HepG2 (cell line): ENCODE measurements around the gene CD101. TPM values are rescaled to one million over a fixed set of nuclear protein-coding genes. Genes with fewer than 3 reads are reported as not detected.

Source experiments
- AFF4 ChIP-seq: sonication (generic); formaldehyde crosslinking; IDR thresholded peaks from 2 replicates; pipeline ENCODE4 v1.4.0; 2020; ENCODE audit warnings: missing genetic modification reagents
- ARID5B ChIP-seq: IDR thresholded peaks from 2 replicates; pipeline ENCODE4 v1.4.0; 2020; ENCODE audit warnings: mild to moderate bottlenecking, missing genetic modification reagents
- FOXO1 ChIP-seq: sonication (generic); formaldehyde crosslinking; IDR thresholded peaks from 2 replicates; pipeline ENCODE4 v1.4.0; 2020; ENCODE audit warnings: missing genetic modification reagents
- GLI4 ChIP-seq: sonication (generic); formaldehyde crosslinking; IDR thresholded peaks from 2 replicates; pipeline ENCODE4 v1.5.1; 2020; ENCODE audit warnings: missing genetic modification reagents, mild to moderate bottlenecking, moderate library complexity, borderline replicate concordance
- MAF1 ChIP-seq: sonication (generic); formaldehyde crosslinking; IDR thresholded peaks from 2 replicates; pipeline ENCODE4 v1.5.0; 2020; ENCODE audit warnings: missing genetic modification reagents, borderline replicate concordance
- MIER3 ChIP-seq: IDR thresholded peaks from 2 replicates; pipeline ENCODE4 v1.6.1; 2016; ENCODE audit warnings: missing compliant biosample characterization, borderline replicate concordance
- TGIF2 ChIP-seq: IDR thresholded peaks from 2 replicates; pipeline ENCODE4 v1.6.1; 2016; ENCODE audit warnings: control low read depth, missing compliant biosample characterization
- ZFY ChIP-seq: sonication (generic); formaldehyde crosslinking; IDR thresholded peaks from 2 replicates; pipeline ENCODE4 v1.4.0; 2020; ENCODE audit warnings: missing genetic modification reagents
- ZMAT3 ChIP-seq: sonication (generic); formaldehyde crosslinking; conservative IDR thresholded peaks from 2 replicates; pipeline ENCODE4 v1.7.0; 2021; ENCODE audit warnings: missing genetic modification reagents
- ZNF33B ChIP-seq: sonication (generic); formaldehyde crosslinking; IDR thresholded peaks from 2 replicates; pipeline ENCODE4 v1.5.1; 2020; ENCODE audit warnings: mild to moderate bottlenecking, missing genetic modification reagents
- ZNF362 ChIP-seq: sonication (generic); formaldehyde crosslinking; IDR thresholded peaks from 2 replicates; pipeline ENCODE4 v1.4.0; 2020; ENCODE audit warnings: missing genetic modification reagents, mild to moderate bottlenecking, borderline replicate concordance
- polyA plus RNA-seq, 8 experiments: library from polyadenylated mRNA; depleted of rRNA in 3 of 8; stranded (reverse) in 7 of 8; unstranded in 1 of 8; fragments of >200 nt; fragmentation: Illumina TruSeq in 4 of 8; extraction: Trizol in 4 of 8; gene quantifications; 2 replicates each; pipeline versions ENCODE4 v1.2.1 to v1.2.3, GENCODE V29; 2011 to 2016; ENCODE audit warnings: low read depth in 4 of 8, missing spikeins in 1 of 8, mixed read lengths in 1 of 8; ENCODE audit not compliant: insufficient read depth in 1 of 8
- total RNA-seq, 5 experiments: library from RNA; depleted of rRNA; stranded (reverse); fragments of >200 nt; fragmentation: Illumina TruSeq; extraction: Trizol; gene quantifications; 2 replicates each; pipeline ENCODE4 v1.2.3, GENCODE V29; 2016; ENCODE audit warnings: low read depth in 1 of 5
- TF ChIP-seq, protein P1 (sequence below): sonication (generic); formaldehyde crosslinking; IDR thresholded peaks from 2 replicates; pipeline ENCODE4 v1.4.0; 2020; ENCODE audit warnings: missing genetic modification reagents

Gene CD101
- total and polyA plus RNA-seq, 2 of the 13 experiments (the other 11 are each of a cell fraction or from before 2014, with no cell fraction given): 0.05 to 0.09 TPM

- TF ChIP-seq, protein P1, sequence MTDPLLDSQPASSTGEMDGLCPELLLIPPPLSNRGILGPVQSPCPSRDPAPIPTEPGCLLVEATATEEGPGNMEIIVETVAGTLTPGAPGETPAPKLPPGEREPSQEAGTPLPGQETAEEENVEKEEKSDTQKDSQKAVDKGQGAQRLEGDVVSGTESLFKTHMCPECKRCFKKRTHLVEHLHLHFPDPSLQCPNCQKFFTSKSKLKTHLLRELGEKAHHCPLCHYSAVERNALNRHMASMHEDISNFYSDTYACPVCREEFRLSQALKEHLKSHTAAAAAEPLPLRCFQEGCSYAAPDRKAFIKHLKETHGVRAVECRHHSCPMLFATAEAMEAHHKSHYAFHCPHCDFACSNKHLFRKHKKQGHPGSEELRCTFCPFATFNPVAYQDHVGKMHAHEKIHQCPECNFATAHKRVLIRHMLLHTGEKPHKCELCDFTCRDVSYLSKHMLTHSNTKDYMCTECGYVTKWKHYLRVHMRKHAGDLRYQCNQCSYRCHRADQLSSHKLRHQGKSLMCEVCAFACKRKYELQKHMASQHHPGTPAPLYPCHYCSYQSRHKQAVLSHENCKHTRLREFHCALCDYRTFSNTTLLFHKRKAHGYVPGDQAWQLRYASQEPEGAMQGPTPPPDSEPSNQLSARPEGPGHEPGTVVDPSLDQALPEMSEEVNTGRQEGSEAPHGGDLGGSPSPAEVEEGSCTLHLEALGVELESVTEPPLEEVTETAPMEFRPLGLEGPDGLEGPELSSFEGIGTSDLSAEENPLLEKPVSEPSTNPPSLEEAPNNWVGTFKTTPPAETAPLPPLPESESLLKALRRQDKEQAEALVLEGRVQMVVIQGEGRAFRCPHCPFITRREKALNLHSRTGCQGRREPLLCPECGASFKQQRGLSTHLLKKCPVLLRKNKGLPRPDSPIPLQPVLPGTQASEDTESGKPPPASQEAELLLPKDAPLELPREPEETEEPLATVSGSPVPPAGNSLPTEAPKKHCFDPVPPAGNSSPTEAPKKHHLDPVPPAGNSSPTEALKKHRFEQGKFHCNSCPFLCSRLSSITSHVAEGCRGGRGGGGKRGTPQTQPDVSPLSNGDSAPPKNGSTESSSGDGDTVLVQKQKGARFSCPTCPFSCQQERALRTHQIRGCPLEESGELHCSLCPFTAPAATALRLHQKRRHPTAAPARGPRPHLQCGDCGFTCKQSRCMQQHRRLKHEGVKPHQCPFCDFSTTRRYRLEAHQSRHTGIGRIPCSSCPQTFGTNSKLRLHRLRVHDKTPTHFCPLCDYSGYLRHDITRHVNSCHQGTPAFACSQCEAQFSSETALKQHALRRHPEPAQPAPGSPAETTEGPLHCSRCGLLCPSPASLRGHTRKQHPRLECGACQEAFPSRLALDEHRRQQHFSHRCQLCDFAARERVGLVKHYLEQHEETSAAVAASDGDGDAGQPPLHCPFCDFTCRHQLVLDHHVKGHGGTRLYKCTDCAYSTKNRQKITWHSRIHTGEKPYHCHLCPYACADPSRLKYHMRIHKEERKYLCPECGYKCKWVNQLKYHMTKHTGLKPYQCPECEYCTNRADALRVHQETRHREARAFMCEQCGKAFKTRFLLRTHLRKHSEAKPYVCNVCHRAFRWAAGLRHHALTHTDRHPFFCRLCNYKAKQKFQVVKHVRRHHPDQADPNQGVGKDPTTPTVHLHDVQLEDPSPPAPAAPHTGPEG (CRISPR knock-in tag): no peak
- TF ChIP-seq FOXO1 (CRISPR knock-in tag) (no peak; the same call in 1 of the 2 replicates), ZFY (no peak), MAF1 (no peak), ARID5B (CRISPR knock-in tag) (peak; percentile 78), MIER3 (CRISPR knock-in tag) (peak; percentile 35; the same call in 1 of the 2 replicates), TGIF2 (no peak), ZNF33B (CRISPR knock-in tag) (no peak), ZNF362 (CRISPR knock-in tag) (no peak), AFF4 (CRISPR knock-in tag) (no peak), ZMAT3 (CRISPR knock-in tag) (no peak), GLI4 (CRISPR knock-in tag) (no peak)
These were observed 19.1 kb upstream of the CD101 start (continued) for GRCh38 chr1:116982319-116983004.
